ENCODE data around the gene KCNG1.

DNA sequence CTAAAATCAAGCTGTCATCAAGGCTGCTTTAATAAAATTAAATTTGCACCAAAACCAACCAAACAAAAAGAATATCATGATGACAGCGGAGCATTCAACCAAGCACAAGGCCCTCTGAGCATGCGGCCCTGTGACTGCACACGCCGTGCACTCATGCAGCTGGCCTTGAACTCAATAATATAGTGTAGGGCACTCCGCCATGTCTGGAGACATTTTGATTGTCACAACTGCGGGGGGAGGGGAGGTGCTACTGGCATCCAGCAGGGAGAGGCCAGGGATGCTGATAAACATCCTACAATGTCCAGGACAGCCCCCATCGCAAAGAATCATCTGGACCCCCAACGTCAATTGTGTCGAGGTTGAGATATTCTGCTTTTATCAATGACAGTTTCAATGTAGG is 54.6 kb downstream of the KCNG1 start:
- TF ChIP-seq, protein P1, sequence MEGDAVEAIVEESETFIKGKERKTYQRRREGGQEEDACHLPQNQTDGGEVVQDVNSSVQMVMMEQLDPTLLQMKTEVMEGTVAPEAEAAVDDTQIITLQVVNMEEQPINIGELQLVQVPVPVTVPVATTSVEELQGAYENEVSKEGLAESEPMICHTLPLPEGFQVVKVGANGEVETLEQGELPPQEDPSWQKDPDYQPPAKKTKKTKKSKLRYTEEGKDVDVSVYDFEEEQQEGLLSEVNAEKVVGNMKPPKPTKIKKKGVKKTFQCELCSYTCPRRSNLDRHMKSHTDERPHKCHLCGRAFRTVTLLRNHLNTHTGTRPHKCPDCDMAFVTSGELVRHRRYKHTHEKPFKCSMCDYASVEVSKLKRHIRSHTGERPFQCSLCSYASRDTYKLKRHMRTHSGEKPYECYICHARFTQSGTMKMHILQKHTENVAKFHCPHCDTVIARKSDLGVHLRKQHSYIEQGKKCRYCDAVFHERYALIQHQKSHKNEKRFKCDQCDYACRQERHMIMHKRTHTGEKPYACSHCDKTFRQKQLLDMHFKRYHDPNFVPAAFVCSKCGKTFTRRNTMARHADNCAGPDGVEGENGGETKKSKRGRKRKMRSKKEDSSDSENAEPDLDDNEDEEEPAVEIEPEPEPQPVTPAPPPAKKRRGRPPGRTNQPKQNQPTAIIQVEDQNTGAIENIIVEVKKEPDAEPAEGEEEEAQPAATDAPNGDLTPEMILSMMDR (IDR thresholded peaks at IDR 0.05): no peak
- TF ChIP-seq EZH2 (IDR thresholded peaks at IDR 0.05; ENCODE audit: borderline replicate concordance, insufficient read depth, low read depth, low read length, poor library complexity, severe bottlenecking): no peak
